C4-2B (cell line): ENCODE data around the gene POU2F1.

Source experiments
- H3K27ac ChIP-seq: fragments of 450-650 bp; 2 replicates; pipeline ENCODE4 v1.5.1; 2017
- ZFX ChIP-seq: fragments of 450-650 bp; IDR thresholded peaks from 2 replicates; pipeline ENCODE4 v1.6.1; 2017
- TF ChIP-seq, protein P1 (sequence below): fragments of 450-650 bp; conservative IDR thresholded peaks from 2 replicates; pipeline ENCODE4 v1.5.1; 2017; ENCODE audit warnings: mild to moderate bottlenecking

The POU2F1 gene

DNA sequence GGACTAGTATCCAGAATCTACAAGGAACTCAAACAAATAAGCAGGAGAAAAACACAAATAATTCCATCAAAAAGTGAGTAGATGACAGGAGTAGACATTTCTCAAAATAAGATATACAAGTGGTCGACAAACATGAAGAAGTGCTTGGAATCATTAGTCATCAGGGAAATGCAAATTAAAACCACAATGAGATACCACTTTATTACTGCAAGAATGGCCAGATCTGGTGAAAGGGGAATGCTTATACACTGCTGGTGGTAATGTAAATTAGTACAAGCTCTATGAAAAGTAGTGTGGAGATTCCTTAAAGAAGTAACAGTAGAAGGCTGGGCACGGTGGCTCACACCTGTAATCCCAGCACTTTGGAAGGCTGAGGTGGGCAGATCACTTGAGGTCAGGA is 73.8 kb downstream of the POU2F1 start:
- no peak overlapping the region for H3K27ac ChIP-seq
- no peak for TF ChIP-seq ZFX
- TF ChIP-seq, protein P1, sequence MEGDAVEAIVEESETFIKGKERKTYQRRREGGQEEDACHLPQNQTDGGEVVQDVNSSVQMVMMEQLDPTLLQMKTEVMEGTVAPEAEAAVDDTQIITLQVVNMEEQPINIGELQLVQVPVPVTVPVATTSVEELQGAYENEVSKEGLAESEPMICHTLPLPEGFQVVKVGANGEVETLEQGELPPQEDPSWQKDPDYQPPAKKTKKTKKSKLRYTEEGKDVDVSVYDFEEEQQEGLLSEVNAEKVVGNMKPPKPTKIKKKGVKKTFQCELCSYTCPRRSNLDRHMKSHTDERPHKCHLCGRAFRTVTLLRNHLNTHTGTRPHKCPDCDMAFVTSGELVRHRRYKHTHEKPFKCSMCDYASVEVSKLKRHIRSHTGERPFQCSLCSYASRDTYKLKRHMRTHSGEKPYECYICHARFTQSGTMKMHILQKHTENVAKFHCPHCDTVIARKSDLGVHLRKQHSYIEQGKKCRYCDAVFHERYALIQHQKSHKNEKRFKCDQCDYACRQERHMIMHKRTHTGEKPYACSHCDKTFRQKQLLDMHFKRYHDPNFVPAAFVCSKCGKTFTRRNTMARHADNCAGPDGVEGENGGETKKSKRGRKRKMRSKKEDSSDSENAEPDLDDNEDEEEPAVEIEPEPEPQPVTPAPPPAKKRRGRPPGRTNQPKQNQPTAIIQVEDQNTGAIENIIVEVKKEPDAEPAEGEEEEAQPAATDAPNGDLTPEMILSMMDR: no peak

DNA sequence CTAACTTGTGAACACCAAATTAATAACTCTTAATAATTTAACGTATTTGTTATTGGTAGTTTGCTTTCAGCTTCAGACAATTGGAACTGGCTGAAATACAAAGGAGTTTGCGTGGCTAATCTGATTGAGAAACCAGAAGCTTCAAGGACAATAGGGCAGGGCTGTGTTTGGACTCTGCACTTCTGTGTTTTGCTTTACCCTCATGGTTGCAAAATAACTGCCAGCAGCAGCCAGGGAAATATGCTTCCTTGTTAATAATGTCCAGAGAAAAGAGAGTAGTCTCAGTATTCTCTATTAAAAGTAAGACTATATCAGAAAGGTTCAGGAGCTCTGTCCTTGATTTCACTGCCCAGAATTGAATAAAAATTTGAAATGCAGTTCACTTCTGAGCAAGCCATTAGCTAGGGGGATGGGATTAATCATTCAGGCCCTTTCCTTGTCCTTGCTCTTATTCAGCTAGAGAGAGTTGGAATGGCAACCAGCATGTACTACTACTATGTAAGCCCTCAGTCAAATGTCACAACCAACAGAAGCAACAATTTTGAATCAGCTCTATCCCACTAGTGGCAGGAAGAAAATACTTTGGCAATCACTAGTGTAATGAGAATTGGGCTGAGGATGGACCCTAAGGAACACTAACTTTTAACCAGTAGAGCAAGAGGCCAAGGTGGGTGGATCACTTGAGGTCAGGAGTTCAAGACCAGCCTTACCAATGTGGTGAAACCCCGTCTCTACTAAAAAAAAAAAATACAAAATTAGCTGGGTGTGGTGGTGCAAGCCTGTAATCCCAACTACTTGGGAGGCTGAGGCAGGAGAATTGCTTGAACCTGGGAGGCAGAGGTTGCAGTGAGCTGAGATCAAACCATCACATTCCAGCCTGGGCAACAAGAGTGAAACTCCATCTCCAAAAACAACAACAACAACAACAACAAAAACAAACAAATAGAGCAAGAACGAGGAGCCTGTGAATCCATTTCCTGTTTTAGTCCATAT is 76.8 kb downstream of the POU2F1 start:
- TF ChIP-seq ZFX: no peak
- TF ChIP-seq, protein P1: no peak
- H3K27ac ChIP-seq: peak overlapping the region; percentile 12; the same call in 1 of the 2 replicates

DNA sequence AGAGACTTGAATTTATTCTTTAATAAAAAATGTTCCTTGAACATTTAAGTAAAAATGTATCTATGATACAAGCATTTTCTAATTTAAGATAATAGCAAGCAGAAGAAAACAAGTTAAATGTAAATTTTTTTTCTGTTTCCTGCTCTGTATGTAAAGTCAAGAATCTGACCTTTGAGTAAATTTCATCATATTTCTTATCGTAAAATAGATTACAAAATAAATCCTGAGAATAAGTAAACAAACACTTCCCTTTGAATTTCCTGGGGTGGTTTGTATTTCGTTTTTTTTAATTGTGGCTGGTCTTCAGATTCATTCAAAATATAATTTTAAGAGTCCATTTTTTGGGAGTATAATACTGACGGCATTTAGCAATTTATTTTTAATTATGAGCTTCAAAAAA is 77.6 kb downstream of the POU2F1 start:
- TF ChIP-seq, protein P1: no peak
- TF ChIP-seq ZFX: no peak
- H3K27ac ChIP-seq: no peak overlapping the region

DNA sequence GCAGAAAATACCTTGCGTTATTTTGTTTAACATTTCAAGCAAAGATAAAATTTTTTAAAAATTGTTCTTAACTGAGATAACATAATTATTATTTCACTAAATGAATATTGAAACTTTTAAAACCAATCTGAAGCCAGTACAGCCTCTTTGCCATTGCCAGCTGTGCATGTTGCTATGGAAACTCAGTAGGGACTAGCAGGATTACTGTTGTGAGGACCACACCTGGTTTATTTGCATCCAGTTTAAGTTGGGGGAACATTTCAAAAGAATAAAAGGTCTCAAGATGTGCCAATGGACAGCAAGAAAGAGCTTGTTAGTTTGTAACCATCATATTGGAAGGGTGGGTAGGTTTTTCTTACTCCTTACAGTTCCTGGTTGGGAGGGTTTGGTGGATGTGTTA is 80.7 kb downstream of the POU2F1 start:
- TF ChIP-seq ZFX: no peak
- TF ChIP-seq, protein P1: no peak
- no peak overlapping the region for H3K27ac ChIP-seq

DNA sequence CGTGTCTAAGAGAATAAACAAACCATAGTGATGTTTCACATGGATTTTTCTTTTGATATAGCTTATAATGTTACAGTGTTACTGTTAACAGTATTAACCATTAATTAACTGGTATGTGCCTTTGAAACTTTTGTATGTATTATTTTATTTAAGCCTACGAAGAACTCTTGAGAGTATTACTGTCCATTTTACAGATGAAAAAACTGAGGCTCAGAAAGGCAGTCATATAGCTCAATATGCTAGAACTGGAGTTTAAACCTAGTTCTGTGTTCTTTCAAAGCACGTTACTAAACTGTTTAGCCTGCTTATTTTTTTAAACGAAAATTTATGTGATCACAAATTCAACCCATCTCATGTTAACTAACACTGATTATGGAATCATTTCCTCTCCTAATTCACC is 83.5 kb downstream of the POU2F1 start:
- H3K27ac ChIP-seq: no peak overlapping the region
- TF ChIP-seq, protein P1: no peak
- TF ChIP-seq ZFX: no peak

DNA sequence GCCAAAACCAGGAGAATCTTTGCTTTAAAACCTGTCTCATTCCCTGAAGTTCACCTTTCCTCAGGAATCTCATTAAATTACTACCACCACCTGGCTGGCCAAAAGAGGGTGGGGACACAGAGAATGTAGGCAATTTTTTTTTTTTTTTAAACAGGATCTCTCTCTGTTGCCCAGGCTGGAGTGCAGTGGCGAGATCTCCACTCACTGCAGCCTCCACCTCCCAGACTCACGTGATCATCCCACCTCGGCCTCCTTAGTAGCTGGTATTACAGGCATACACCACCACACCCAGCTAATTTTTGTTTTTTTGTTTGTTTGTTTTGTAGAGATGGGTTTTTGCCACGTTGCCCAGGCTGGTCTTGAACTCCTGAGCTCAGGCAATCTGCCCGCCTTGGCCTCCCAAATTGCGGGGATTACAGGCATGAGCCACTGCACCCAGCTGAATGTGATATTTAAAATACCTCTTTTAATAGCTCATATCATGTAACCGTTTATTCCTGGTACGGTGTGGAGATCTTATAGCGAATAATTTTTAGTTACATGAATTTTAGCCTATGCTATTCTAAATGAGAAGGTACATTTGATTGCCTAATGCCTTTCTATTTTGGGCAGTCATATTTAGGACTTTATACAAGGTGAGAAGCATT is 84.5 kb downstream of the POU2F1 start:
- no peak overlapping the region for H3K27ac ChIP-seq
- TF ChIP-seq, protein P1: no peak
- TF ChIP-seq ZFX: no peak

DNA sequence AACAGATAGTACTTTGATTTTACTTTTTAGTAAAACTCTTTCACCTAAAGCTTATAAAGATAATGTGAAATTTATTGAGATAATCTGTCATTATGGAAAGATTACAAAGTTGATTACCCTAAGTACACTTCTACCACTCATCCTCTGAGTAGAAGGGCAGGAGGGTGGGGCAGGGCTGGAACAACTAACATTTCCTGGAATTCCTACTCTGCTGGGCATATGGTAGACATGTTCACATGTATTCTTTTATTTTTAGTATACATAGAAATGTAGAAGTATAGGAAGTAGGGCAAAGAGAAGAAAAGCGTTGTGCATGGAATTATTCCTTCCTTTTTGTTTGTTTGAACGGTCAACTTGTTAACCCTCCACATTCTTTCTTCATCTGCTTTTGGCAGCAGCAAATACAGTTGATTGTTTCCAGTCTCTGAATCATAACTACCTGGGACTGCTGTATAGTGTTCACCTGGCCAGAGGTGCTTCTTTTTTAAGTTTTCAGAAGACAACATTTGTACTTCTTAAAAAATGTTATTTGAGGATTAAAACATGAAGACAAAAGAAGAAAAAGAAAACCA is 85.1 kb downstream of the POU2F1 start:
- TF ChIP-seq, protein P1: no peak
- TF ChIP-seq ZFX: no peak
- H3K27ac ChIP-seq: no peak overlapping the region
